Mucosa of stomach (tissue), 1 donor: ENCODE results near the gene RHO.

Experiments
- H3K27me3 ChIP-seq: one replicate; pipeline ENCODE4 v1.7.0; 2013; ENCODE audit warnings: mild to moderate bottlenecking, low read length; ENCODE audit not compliant: control insufficient read depth, insufficient read depth
- H3K36me3 ChIP-seq: one replicate; pipeline ENCODE4 v1.7.0; 2013; ENCODE audit warnings: low read length; ENCODE audit not compliant: control insufficient read depth, insufficient read depth
- H3K4me1 ChIP-seq: one replicate; pipeline ENCODE4 v1.7.0; 2013; ENCODE audit warnings: mild to moderate bottlenecking, low read length; ENCODE audit not compliant: control insufficient read depth, insufficient read depth
- H3K4me3 ChIP-seq: one replicate; pipeline ENCODE4 v1.7.0; 2013; ENCODE audit warnings: low read length
- H3K9ac ChIP-seq: one replicate; pipeline ENCODE4 v1.7.0; 2013; ENCODE audit warnings: mild to moderate bottlenecking, low read length, moderate library complexity
- H3K9me3 ChIP-seq: one replicate; pipeline ENCODE4 v1.7.0; 2013; ENCODE audit warnings: mild to moderate bottlenecking, low read length, moderate library complexity; ENCODE audit not compliant: control insufficient read depth
- donor health status: Pancreatic carcinoma.

Gene RHO

GRCh38 chr3:129584631-129585030, 56.2 kb downstream of the RHO start:
- Histone ChIP-seq H3K4me3 (no peak overlapping the region), H3K36me3 (no peaks in the 10 kb centered on the region), H3K9me3 (no peaks in the 10 kb centered on the region), H3K4me1 (no peaks in the 10 kb centered on the region), H3K9ac (no peak overlapping the region), H3K27me3 (no peaks in the 10 kb centered on the region)
